ENCODE data around the gene GLB1L3.
"Not testable (repeated sequence)": the region's sequence is repeated elsewhere in the genome, so short reads cannot be mapped to it uniquely, and the experiment has no call there.

The GLB1L3 gene

GRCh38 chr11:134317103-134317502 lies 40.9 kb downstream of the GLB1L3 start:
- no peak for DNase-seq

GRCh38 chr11:134321373-134321772 lies 45.2 kb downstream of the GLB1L3 start:
- DNase-seq, result not testable (repeated sequence)

- DNase-seq, result no peak
These were observed 46.4 kb downstream of the GLB1L3 start for GRCh38 chr11:134322553-134322952.

- no peak for DNase-seq
These were observed 52.3 kb downstream of the GLB1L3 start for GRCh38 chr11:134328433-134328832.

- no peak for DNase-seq
These were observed 54.6 kb downstream of the GLB1L3 start for GRCh38 chr11:134330611-134331353.

GRCh38 chr11:134331354-134332188 lies 55.4 kb downstream of the GLB1L3 start, which contains the start of gene GLB1L2:
TSS of gene GLB1L2 (plus strand) at chr11:134331988. CDS start at chr11:134332062, 74 bp downstream.
- DNase-seq, result peak; percentile 78

- DNase-seq, result peak; percentile 22
These were observed 56.0 kb downstream of the GLB1L3 start for GRCh38 chr11:134332189-134332631.

- no peak for DNase-seq
These were observed 56.6 kb downstream of the GLB1L3 start for GRCh38 chr11:134332782-134333181.

GRCh38 chr11:134333312-134333711 lies 57.1 kb downstream of the GLB1L3 start:
- no peak for DNase-seq

- DNase-seq, result no peak
These were observed 57.8 kb downstream of the GLB1L3 start for GRCh38 chr11:134333946-134334345.

- DNase-seq, result no peak
These were observed 58.8 kb downstream of the GLB1L3 start for GRCh38 chr11:134334796-134335571.

GRCh38 chr11:134337051-134337450 lies 60.9 kb downstream of the GLB1L3 start:
- DNase-seq, result no peak

- no peak for DNase-seq
These were observed 61.9 kb downstream of the GLB1L3 start for GRCh38 chr11:134338068-134338467.

- no peak for DNase-seq
These were observed 62.5 kb downstream of the GLB1L3 start for GRCh38 chr11:134338654-134339053.

GRCh38 chr11:134339756-134340155 lies 63.6 kb downstream of the GLB1L3 start:
- no peak for DNase-seq

GRCh38 chr11:134340354-134340964 lies 64.3 kb downstream of the GLB1L3 start:
- no peak for DNase-seq

- DNase-seq, result no peak
These were observed 65.8 kb downstream of the GLB1L3 start for GRCh38 chr11:134341805-134342571.

GRCh38 chr11:134342572-134343340 lies 66.6 kb downstream of the GLB1L3 start:
- no peak for DNase-seq

GRCh38 chr11:134343646-134344045 lies 67.5 kb downstream of the GLB1L3 start:
- DNase-seq, result no peak

- not testable (repeated sequence) for DNase-seq
These were observed 68.5 kb downstream of the GLB1L3 start for GRCh38 chr11:134344497-134345236.
